GM04503 (cell line): ENCODE measurements around the gene PRDM12.
A peak's percentile ranks its signal among the peaks of the same experiment; 100 is the strongest.

ENCODE experiments used
- DNase-seq: peaks from one replicate; pipeline ENCODE4 v3.0.0-alpha.2; 2012; ENCODE audit warnings: low read depth

PRDM12 gene

DNA sequence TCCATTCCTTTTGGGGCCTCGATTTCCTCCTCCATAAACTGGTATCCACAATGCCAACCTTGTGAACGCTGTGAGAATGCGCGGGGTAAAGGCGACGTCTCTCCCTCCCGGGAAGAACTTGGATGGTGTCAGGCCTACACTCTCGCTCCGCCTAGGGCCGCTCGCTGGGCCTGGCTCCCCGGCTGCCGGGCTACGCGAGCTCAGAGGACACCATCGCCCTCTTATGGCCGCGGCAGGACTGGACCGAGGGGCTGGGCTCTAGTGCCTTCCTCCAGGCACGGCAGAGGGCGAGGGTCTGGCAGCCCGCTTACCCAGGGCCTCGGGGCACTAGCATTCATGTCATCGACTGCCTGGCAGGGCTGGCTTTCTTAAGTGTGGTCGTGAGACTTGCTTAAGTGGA lies 27.9 kb downstream of the PRDM12 start:
- no peak for DNase-seq

DNA sequence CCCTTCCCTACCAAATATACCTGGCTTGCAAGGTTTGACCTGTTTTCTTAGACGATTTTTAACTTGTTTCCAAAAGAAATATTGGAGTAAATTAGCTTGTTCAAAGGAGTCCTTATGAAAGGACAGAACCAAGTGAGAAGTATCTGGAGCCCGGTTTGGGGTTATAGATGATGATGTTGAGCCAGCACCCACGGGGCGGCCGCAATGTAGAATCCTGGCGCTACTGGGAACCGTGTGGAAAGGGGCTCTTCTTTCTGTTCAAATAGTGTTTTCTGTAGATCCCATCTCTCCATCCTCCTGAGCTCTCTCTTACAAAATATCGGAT lies 28.7 kb downstream of the PRDM12 start:
- no peak for DNase-seq

DNA sequence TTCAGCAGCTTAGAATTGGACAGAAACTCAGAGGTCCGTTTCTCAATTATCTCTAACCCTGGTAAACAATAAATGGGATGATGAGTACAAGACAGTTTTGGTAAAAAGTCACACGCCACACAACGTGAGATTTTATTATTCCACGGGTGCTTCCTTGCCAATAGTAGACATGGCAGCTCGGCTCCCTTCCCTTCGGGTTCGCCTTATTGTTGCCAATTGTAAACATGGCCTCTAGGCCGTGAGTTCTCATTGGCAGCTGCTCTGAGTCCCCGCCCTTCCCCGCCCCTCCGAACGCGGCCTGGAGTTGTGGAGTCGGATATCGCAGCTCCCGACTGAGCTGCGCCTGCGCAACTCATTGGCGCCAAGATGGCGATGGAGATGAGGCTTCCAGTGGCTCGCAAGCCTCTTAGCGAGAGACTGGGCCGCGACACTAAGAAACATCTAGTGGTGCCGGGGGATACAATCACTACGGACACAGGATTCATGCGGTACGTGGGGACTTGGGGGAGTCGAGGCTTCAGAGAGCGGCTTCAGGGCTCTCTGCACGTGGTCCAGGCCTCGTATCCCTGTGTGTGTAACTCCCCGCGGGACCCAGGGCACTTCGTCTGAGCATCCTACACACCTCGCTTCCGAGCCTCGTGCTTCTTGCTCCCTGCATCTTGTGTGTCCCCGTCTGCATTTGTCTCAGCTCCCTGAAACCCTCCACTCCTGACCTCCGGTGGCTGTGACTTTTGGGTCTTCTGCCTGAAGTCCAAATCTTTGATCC lies 29.2 kb downstream of the PRDM12 start, which contains the start of gene EXOSC2:
TSS of gene EXOSC2 (plus strand) at position 355 of the 766 bp plus-strand sequence. CDS start at position 367, 12 bp downstream.
- peak; percentile 92 for DNase-seq

DNA sequence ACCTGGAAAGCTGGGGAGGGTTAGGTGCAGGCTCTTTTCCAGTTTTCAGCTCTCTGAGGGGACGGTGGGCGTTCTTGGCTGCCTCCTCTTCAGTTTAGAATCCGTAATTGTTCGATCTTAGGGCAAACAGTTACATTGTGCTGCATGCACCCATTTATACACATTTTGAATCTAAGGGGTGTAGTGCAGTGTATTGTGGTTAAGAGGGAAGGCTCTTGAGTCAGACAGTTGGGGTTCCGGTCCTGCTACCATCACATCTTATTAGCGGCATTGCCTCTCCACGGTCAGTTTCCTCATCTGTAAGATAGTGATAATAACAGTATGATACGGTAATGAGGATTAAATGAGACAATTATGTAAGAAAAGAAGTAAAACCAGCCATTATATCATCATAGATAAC lies 29.8 kb downstream of the PRDM12 start:
- no peak for DNase-seq

- no peak for DNase-seq
Measured at GRCh38 chr9:130696139-130696650, 31.8 kb downstream of the PRDM12 start.

DNA sequence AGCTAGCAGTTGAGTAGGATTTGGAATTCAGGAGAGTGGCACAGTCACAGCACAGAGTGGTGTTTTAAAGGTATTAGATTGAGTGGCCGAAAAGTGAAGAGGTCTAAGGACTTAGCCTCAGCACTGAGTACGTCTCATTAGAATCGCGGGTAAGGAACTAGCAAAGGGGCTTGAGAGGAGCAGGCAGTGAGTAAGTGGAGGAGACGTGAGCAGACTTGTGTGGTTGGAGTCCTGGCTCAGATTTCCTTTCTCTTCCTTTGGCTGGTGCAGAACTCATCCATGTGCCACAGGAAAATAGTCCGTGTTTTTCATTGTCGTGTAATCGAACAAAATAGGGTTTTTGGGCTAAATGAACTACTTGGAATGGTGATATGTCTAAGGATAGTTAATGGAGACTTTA lies 32.6 kb downstream of the PRDM12 start:
- DNase-seq: no peak

DNA sequence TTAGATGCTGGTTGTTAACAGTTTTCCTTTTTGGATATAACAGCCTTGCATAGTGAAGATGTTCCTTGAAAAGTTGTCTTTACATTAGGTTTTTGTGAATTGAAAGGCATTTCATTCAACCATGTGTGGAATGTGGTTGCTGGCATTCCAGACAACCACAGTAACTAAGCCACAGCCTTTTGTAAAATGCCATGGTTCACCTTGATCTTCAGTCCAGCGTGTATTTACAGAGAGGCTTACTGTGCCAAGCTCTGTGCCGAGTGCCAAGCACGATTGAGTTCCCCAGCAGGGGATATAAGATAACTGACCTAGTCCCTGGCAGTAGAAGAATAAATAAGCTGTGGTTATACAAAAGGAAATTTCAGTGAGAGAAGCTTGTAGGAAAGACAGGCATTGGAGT lies 34.1 kb downstream of the PRDM12 start:
- DNase-seq: no peak

- no peak for DNase-seq
Measured at GRCh38 chr9:130699047-130699446, 34.7 kb downstream of the PRDM12 start.

GRCh38 chr9:130701059-130702022 lies 36.9 kb downstream of the PRDM12 start:
- no peak for DNase-seq

- no peak for DNase-seq
Measured at GRCh38 chr9:130703501-130703900, 39.1 kb downstream of the PRDM12 start.

DNA sequence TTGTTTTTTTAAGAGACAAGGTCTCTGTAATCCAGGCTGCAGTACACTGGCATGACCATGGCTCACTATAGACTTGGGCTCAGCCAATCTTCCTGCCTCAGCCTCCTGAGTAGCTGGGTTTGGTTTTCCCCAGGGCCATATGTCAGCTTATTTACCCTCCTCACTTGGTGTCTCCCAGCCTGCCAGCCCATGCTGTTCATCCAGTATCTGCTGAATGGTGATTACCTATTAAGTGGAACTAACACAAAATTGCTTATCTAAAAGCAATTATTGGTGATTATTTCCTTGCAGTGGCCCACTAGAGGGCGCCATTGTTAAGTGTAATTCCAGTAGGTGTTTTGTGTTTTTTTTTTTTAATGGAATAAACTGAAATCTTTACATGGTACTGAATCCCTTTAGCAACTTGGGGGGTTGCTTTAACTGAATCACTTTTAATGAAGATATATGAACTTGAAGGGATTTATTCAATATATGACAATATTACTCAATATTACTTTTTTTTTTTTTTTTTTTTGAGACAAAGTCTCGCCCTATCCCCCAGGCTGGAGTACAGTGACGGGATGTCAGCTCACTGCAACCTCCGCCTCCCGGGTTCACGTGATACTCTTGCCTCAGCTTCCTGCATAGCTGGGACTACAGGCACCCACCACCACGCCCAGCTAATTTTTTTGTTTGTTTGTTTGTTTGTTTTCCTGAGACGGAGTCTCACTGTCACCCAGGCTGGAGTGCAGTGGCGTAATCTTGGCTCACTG lies 43.0 kb downstream of the PRDM12 start:
- DNase-seq: no peak

GRCh38 chr9:130710822-130711352 lies 46.5 kb downstream of the PRDM12 start:
- no peak for DNase-seq

DNA sequence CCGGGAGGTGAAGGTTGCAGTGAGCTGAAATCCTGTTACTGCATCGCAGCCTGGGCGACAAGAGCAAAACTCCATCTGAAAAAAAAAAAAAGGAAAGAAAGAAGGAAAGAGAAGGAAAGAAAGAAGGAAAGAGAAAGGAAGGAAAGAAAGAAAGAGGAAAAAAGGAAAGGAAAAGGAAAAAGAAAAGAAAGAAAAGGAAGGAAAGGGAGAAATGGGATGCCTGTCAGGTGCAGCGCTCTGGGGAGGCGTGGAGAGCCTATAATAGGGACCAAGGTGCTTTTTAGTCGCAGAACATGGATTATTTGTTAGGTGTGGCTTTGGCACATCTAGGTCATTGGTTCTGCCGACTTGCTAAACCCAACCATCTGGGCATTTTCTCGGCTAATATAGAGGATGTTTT lies 47.1 kb downstream of the PRDM12 start:
- DNase-seq: no peak

DNA sequence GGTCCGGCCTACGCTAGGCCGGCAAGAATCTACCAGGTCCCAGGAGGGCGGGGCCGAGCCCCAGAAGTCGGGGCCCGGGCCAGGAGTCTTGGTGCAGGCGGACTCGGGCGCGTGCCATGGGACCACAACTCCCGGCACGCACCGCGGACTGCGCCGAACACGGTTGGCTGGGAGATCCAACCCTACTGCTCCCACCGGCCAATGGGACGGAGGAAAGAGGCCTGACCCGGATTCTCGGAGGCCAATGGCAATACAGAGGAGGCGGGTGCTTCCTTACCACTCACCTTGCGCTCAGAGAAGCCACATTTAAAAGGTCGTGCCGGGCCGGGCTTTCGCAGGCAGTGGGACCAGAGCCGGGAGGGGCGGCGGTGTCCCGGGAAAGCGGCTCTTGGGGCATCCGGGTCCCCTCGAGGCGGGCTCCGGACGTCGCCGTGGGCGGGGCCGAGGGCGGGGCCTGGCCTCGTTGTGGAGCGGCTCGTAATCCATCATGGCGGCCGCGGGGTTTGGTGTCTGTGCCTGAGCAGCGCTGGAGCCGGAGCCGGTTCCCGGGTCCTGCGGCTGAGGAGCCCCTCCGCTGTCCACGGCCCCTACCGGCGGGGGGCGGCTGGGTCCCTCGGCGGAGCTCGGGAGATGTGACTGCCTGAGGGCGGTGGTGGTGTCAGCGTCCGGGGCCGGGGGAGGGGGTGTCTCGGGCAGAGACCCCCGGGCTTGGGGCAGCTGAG lies 48.3 kb downstream of the PRDM12 start:
- peak; percentile 95 for DNase-seq

- DNase-seq: no peak
Measured at GRCh38 chr9:130713286-130713960, 49.0 kb downstream of the PRDM12 start.

GRCh38 chr9:130714586-130715110 lies 50.3 kb downstream of the PRDM12 start:
- DNase-seq: no peak

GRCh38 chr9:130715270-130715669 lies 50.9 kb downstream of the PRDM12 start:
- no peak for DNase-seq

GRCh38 chr9:130718562-130718961 lies 54.2 kb downstream of the PRDM12 start:
- no peak for DNase-seq

GRCh38 chr9:130720762-130721161 lies 56.4 kb downstream of the PRDM12 start:
- DNase-seq: no peak

DNA sequence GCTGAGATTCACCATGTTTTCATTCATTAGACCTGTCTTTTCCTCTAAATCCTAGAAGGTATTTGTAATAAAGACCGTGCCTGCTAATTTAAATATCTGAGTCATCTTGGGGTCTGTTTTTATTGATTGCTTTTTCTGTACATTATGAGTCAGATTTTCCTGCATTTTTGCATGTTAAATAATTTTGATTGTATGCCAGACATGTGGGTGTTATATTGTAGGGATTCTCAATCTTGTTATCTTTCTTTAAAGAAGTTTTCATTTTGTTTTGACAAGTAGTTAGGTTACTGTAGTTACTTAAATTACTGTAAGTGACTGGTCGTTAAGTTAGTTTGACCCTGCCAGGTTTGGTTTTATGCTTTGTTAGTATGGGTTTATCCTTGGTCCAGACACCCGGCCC lies 64.3 kb downstream of the PRDM12 start:
- no peak for DNase-seq
